H1 (cell line): ENCODE results near the gene GIT1. TPM values are rescaled to one million over a fixed set of nuclear protein-coding genes. Genes with fewer than 3 reads are reported as not detected.

Source experiments
- EP300 ChIP-seq, 2 experiments: IDR thresholded peaks; 1 replicate in 1 of 2; 2 replicates in 1 of 2; pipeline ENCODE4 v1.6.1; 2011 to 2012; ENCODE audit warnings: low read depth in 2 of 2, low read length in 2 of 2, mild to moderate bottlenecking in 2 of 2, borderline replicate concordance in 1 of 2, inconsistent platforms in 1 of 2, moderate library complexity in 1 of 2
- SP1 ChIP-seq: IDR thresholded peaks from 2 replicates; pipeline ENCODE4 v1.6.1; 2011; ENCODE audit warnings: low read depth, low read length
- TAF1 ChIP-seq: IDR thresholded peaks from 2 replicates; pipeline ENCODE4 v1.6.1; 2011; ENCODE audit warnings: mild to moderate bottlenecking, low read depth, low read length
- TEAD4 ChIP-seq: IDR thresholded peaks from 2 replicates; pipeline ENCODE4 v1.6.1; 2012; ENCODE audit warnings: low read depth, low read length, inconsistent platforms, mixed read lengths
- polyA plus RNA-seq, 7 experiments: library from polyadenylated mRNA; depleted of rRNA in 3 of 7; stranded (reverse) in 5 of 7; unstranded in 2 of 7; fragments of >200 nt in 5 of 7; fragments of 200-250 nt in 2 of 7; gene quantifications; 1 replicate in 5 of 7; 2 replicates in 1 of 7; 4 replicates in 1 of 7; pipeline versions ENCODE4 v1.2.1 to v1.2.3, GENCODE V29; 2011 to 2013; ENCODE audit warnings: missing spikeins in 2 of 7, mixed read lengths in 2 of 7
- total RNA-seq: library from RNA; stranded (reverse); fragmentation: NEBNext Ultra II Directional; extraction: Animal tissue kit (Norgen Biotek cat#: 25700); gene quantifications from 2 replicates; pipeline ENCODE4 v1.2.1, GENCODE V29; 2021
- TF ChIP-seq, protein P1 (sequence below): IDR thresholded peaks from 2 replicates; pipeline ENCODE4 v1.6.1; 2012; ENCODE audit warnings: inconsistent platforms

GIT1 gene
- total and polyA plus RNA-seq, 2 of the 8 experiments (the other 6 are each of a cell fraction or from before 2014, with no cell fraction given) = 62.4 to 63.0 TPM

DNA sequence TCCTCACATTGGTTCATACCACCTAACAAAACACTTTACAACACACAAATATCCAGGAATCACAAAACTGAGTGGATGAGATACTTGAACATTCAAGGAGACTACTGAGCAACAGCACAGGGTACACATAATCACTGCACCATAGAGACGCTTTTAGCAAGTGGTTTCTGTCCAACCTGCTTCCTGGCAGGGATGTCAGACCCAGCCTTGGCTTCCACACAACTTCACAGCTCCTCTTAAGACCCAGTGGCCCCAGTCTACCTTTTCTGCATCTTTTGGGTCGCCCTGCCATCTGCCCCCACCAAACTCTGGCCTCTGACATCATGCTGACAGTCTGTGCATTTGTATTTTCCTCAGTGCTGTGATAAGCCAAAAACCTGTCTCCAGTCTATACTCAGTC is 39.2 kb upstream of the GIT1 start (continued):
- TF ChIP-seq TEAD4 (no peak), TAF1 (no peak), EP300 (IDR thresholded peaks at IDR 0.05; ENCODE audit: borderline replicate concordance in 1 of 2, low read depth in 2 of 2, low read length in 2 of 2) (no peak), SP1 (no peak)
- TF ChIP-seq, protein P1, sequence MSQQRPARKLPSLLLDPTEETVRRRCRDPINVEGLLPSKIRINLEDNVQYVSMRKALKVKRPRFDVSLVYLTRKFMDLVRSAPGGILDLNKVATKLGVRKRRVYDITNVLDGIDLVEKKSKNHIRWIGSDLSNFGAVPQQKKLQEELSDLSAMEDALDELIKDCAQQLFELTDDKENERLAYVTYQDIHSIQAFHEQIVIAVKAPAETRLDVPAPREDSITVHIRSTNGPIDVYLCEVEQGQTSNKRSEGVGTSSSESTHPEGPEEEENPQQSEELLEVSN = no peak
